HCT116 (cell line): Measurements from ENCODE around the gene SENP6. TPM values are rescaled to one million over a fixed set of nuclear protein-coding genes. Genes with fewer than 3 reads are reported as not detected.
A peak's percentile ranks its signal among the peaks of the same experiment; 100 is the strongest.

Source experiments
- ATAC-seq: fragments of 200-7000 bp; cut with Tn5 transposase; 2 replicates; pipeline ENCODE4 v1.9.1; 2020; ENCODE audit warnings: mild to moderate bottlenecking, moderate library complexity
- BruUV-seq: library from RNA; stranded (reverse); fragments of 400-500 nt; replicated peaks from 2 replicates; lab custom pipeline; 2021; lab: Mats Ljungman, UMichigan
- CTCF ChIA-PET: fragments of 300-600 bp; sonication (Branson Sonifier 250); formaldehyde crosslinking; loops from one replicate; lab custom pipeline; 2021; ENCODE audit warnings: antibody characterized with exemption; lab: Charles Lee
- POLR2A ChIA-PET: fragments of 300-600, 350-600 bp; sonication (Branson Sonifier 250); formaldehyde crosslinking; loops from one replicate; lab custom pipeline; 2021; ENCODE audit warnings: antibody characterized with exemption; lab: Charles Lee
- RAD21 ChIA-PET, 2 experiments: fragments of 300-600 bp; sonication (Branson Sonifier 250); formaldehyde crosslinking; loops; one replicate each; lab custom pipeline; 2023; ENCODE audit warnings: low total read pairs in 2 of 2; ENCODE audit not compliant: uncharacterized antibody in 2 of 2, unreplicated experiment in 2 of 2, low non-redundant PET in 1 of 2; lab: Charles Lee
- DNase-seq: peaks from one replicate; pipeline ENCODE4 v3.0.0-alpha.2; 2010; ENCODE audit warnings: low read depth, low spot score
- H2AFZ ChIP-seq: fragments of 200-600 bp; shearing (Covaris generic), sonication (generic); 2 replicates; pipeline ENCODE4 v1.6.1; 2017; ENCODE audit warnings: low read depth, mixed run types, mixed read lengths, antibody characterized with exemption, low read length; ENCODE audit not compliant: poor library complexity, severe bottlenecking
- H3K27ac ChIP-seq: 2 replicates; pipeline ENCODE4 v1.5.1; 2012; ENCODE audit warnings: low read depth, low read length
- H3K27me3 ChIP-seq: fragments of 200-600 bp; sonication (generic); 2 replicates; pipeline ENCODE4 v1.6.1; 2016; ENCODE audit warnings: mixed run types, low read length, mixed read lengths; ENCODE audit not compliant: insufficient read depth
- H3K36me3 ChIP-seq, 2 experiments: fragments of 200-500 bp in 1 of 2; fragments of 200-600 bp in 1 of 2; sonication (Bioruptor generic) in 1 of 2; sonication (generic) in 1 of 2; 2 replicates each; pipeline versions ENCODE4 v1.5.1 to v1.6.1; 2014 to 2016; ENCODE audit warnings: low read length in 2 of 2, inconsistent platforms in 1 of 2, mixed read lengths in 1 of 2, mixed run types in 1 of 2; ENCODE audit not compliant: insufficient read depth in 2 of 2, control insufficient read depth in 1 of 2
- H3K4me1 ChIP-seq, 2 experiments: fragments of 200-600 bp in 1 of 2; sonication (generic) in 1 of 2; 2 replicates each; pipeline versions ENCODE4 v1.5.1 to v1.6.1; 2012 to 2017; ENCODE audit warnings: low read length in 2 of 2, inconsistent platforms in 1 of 2, mild to moderate bottlenecking in 1 of 2, mixed read lengths in 1 of 2, mixed run types in 1 of 2, moderate library complexity in 1 of 2; ENCODE audit not compliant: insufficient read depth in 2 of 2, control insufficient read depth in 1 of 2
- H3K4me2 ChIP-seq: fragments of 200-600 bp; sonication (generic); 2 replicates; pipeline ENCODE4 v1.6.1; 2017; ENCODE audit warnings: mixed run types, low read length, mixed read lengths
- H3K4me3 ChIP-seq, 2 experiments: fragments of 200-600 bp in 1 of 2; sonication (generic) in 1 of 2; replicated peaks in 1 of 2; 2 replicates each; pipeline ENCODE4 v1.5.1; 2011 to 2016; ENCODE audit warnings: low read length in 2 of 2, control low read depth in 1 of 2, low read depth in 1 of 2, mild to moderate bottlenecking in 1 of 2, mixed read lengths in 1 of 2, mixed run types in 1 of 2
- H3K79me2 ChIP-seq: fragments of 200-600 bp; sonication (generic); 2 replicates; pipeline ENCODE4 v1.6.1; 2017; ENCODE audit warnings: mild to moderate bottlenecking, mixed run types, low read length, moderate library complexity, mixed read lengths; ENCODE audit not compliant: insufficient read depth
- H3K9ac ChIP-seq: fragments of 200-600 bp; sonication (generic); 2 replicates; pipeline ENCODE4 v1.6.1; 2016; ENCODE audit warnings: low read length, mixed read lengths
- H3K9me2 ChIP-seq: fragments of 200-600 bp; sonication (generic), shearing (Covaris generic); 2 replicates; pipeline ENCODE4 v1.6.1; 2017; ENCODE audit warnings: mixed run types, mild to moderate bottlenecking, moderate library complexity; ENCODE audit not compliant: insufficient read depth
- H3K9me3 ChIP-seq, 2 experiments: fragments of 200-500 bp in 1 of 2; fragments of 200-600 bp in 1 of 2; sonication (Bioruptor generic) in 1 of 2; sonication (generic) in 1 of 2; 2 replicates each; pipeline ENCODE4 v1.6.1; 2014 to 2017; ENCODE audit warnings: low read length in 2 of 2, mixed read lengths in 2 of 2, inconsistent platforms in 1 of 2, low read depth in 1 of 2, mild to moderate bottlenecking in 1 of 2, mixed run types in 1 of 2, moderate library complexity in 1 of 2; ENCODE audit not compliant: control insufficient read depth in 1 of 2, insufficient read depth in 1 of 2
- H4K20me1 ChIP-seq: fragments of 200-600 bp; sonication (generic), shearing (Covaris generic); 2 replicates; pipeline ENCODE4 v1.6.1; 2017; ENCODE audit warnings: mixed run types, mild to moderate bottlenecking, moderate library complexity; ENCODE audit not compliant: insufficient read depth
- CTCF ChIP-seq, 3 experiments: fragments of 200-600 bp in 1 of 3; sonication (generic) in 1 of 3; IDR thresholded peaks in 2 of 3; conservative IDR thresholded peaks in 1 of 3; 2 replicates each; pipeline ENCODE4 v1.5.1; 2012 to 2017; ENCODE audit warnings: low read depth in 2 of 3, low read length in 2 of 3, antibody characterized with exemption in 1 of 3, borderline replicate concordance in 1 of 3, control low read depth in 1 of 3, mild to moderate bottlenecking in 1 of 3, mixed read lengths in 1 of 3, mixed run types in 1 of 3, moderate library complexity in 1 of 3; ENCODE audit not compliant: insufficient read depth in 1 of 3
- EGR1 ChIP-seq: IDR thresholded peaks from 2 replicates; pipeline ENCODE4 v1.6.1; 2012; ENCODE audit warnings: low read depth
- JUND ChIP-seq: IDR thresholded peaks from 2 replicates; pipeline ENCODE4 v1.6.1; 2012
- SIN3A ChIP-seq: IDR thresholded peaks from 2 replicates; pipeline ENCODE4 v1.6.1; 2012; ENCODE audit warnings: low read depth
- SP1 ChIP-seq: IDR thresholded peaks from 2 replicates; pipeline ENCODE4 v1.6.1; 2012; ENCODE audit warnings: low read depth
- TCF7L2 ChIP-seq: IDR thresholded peaks from 2 replicates; pipeline ENCODE4 v1.7.0; 2011; ENCODE audit warnings: borderline replicate concordance, inconsistent platforms; ENCODE audit not compliant: insufficient read depth, insufficient read length; ENCODE audit errors: extremely low read depth
- YY1 ChIP-seq: IDR thresholded peaks from 2 replicates; pipeline ENCODE4 v1.6.1; 2011; ENCODE audit warnings: low read length, low read depth, moderate library complexity, mild to moderate bottlenecking; ENCODE audit not compliant: insufficient replicate concordance; ENCODE audit errors: extremely low read depth
- intact Hi-C: fragments of 100-400 bp; cut with micrococcal nuclease; formaldehyde crosslinking; loops from 2 replicates; pipeline ENCODE4 v1.10.0; 2022
- total RNA-seq: library from RNA; stranded (reverse); gene quantifications from one replicate; pipeline ENCODE4 v1.2.1, GENCODE V29; 2021; ENCODE audit not compliant: unreplicated experiment
- TF ChIP-seq, protein P1 (sequence below): IDR thresholded peaks from 2 replicates; pipeline ENCODE4 v1.6.1; 2012; ENCODE audit warnings: low read depth
- TF ChIP-seq, protein P2 (sequence below): IDR thresholded peaks from 2 replicates; pipeline ENCODE4 v1.6.1; 2012

SENP6 gene
- total RNA-seq, 1 experiment from 2014 or later, result 78.1 TPM

GRCh38 chr6:75723382-75723781 lies 121.7 kb downstream of the SENP6 start:
- ChIA-PET RAD21 (no interaction called here), POLR2A (no interaction called here), CTCF (interaction anchor here (0.7 kb wide), 1 partner anchor 1033 kb away, joined by 4 read pairs; no protein-coding TSS in a partner anchor)
- Histone ChIP-seq H3K4me1 (no peaks in the 10 kb centered on the region), H3K27ac (no peak overlapping the region), H3K4me2 (no peak overlapping the region), H3K9me2 (no peaks in the 10 kb centered on the region), H3K9me3 (no peaks in the 10 kb centered on the region), H3K79me2 (no peaks in the 10 kb centered on the region), H2AFZ (no peak overlapping the region), H3K4me3 (no peak overlapping the region), H4K20me1 (no peaks in the 10 kb centered on the region), H3K27me3 (no peaks in the 10 kb centered on the region), H3K9ac (no peak overlapping the region), H3K36me3 (no peaks in the 10 kb centered on the region)
- BruUV-seq, result no TSS peak
- intact Hi-C loops, result no loop called here
- TF ChIP-seq, protein P1, sequence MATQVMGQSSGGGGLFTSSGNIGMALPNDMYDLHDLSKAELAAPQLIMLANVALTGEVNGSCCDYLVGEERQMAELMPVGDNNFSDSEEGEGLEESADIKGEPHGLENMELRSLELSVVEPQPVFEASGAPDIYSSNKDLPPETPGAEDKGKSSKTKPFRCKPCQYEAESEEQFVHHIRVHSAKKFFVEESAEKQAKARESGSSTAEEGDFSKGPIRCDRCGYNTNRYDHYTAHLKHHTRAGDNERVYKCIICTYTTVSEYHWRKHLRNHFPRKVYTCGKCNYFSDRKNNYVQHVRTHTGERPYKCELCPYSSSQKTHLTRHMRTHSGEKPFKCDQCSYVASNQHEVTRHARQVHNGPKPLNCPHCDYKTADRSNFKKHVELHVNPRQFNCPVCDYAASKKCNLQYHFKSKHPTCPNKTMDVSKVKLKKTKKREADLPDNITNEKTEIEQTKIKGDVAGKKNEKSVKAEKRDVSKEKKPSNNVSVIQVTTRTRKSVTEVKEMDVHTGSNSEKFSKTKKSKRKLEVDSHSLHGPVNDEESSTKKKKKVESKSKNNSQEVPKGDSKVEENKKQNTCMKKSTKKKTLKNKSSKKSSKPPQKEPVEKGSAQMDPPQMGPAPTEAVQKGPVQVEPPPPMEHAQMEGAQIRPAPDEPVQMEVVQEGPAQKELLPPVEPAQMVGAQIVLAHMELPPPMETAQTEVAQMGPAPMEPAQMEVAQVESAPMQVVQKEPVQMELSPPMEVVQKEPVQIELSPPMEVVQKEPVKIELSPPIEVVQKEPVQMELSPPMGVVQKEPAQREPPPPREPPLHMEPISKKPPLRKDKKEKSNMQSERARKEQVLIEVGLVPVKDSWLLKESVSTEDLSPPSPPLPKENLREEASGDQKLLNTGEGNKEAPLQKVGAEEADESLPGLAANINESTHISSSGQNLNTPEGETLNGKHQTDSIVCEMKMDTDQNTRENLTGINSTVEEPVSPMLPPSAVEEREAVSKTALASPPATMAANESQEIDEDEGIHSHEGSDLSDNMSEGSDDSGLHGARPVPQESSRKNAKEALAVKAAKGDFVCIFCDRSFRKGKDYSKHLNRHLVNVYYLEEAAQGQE, result no peak
- 0 out of 2 replicates have a peak, but pooled peaks have one; percentile 34 for ATAC-seq
- DNase-seq, result no peak

DNA sequence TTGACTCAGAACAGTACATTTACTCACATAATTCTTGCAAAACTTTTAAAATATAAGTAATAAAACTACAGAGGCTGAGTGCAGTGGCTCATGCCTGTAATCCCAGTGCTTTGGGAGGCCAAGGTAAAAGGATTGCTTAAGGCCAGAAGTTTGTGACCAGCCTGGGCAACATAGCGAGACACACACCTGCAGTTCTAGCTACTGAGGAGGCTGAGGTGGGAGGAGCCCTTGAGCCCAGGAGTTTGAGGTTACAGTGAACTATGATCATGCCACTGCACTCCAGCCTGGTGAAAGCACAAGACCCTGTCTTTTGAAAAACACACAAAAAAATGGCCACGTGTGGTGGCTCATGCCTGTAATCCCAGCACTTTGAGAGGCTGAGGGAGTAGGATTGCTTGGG lies 125.5 kb downstream of the SENP6 start:
- H3K4me2 ChIP-seq, result no peak overlapping the region
- no peak overlapping the region for H3K27ac ChIP-seq
- ATAC-seq (peak; percentile 63; the same call in 1 of the 2 replicates), DNase-seq (no peak)
- H3K4me1 ChIP-seq, result peaks cover 0 to 3% of the 10 kb centered on the region in 2 experiments; a peak in 1 of 4 replicates
- H3K9me2 ChIP-seq, result no peaks in the 10 kb centered on the region
- H2AFZ ChIP-seq, result no peak overlapping the region
- H3K4me3 ChIP-seq, result no peak overlapping the region
- no TSS peak for BruUV-seq
- no peaks in the 10 kb centered on the region for H3K79me2 ChIP-seq
- no peak overlapping the region for H3K9ac ChIP-seq
- H3K9me3 ChIP-seq, result no peaks in the 10 kb centered on the region
- RAD21 ChIA-PET, result interaction anchor here in 1 of 2 experiments (0.6 kb wide), 1 partner anchor 26 kb away, joined by 3 read pairs; no protein-coding TSS in a partner anchor
- no peaks in the 10 kb centered on the region for H3K27me3 ChIP-seq
- no peaks in the 10 kb centered on the region for H4K20me1 ChIP-seq
- CTCF ChIA-PET, result no interaction called here
- intact Hi-C loops, result no loop called here
- POLR2A ChIA-PET, result no interaction called here
- H3K36me3 ChIP-seq, result no peaks in the 10 kb centered on the region
- TF ChIP-seq CTCF (IDR thresholded peaks at IDR 0.05 in 2 of 3, conservative IDR thresholded peaks at IDR 0.05 in 1 of 3; ENCODE audit: borderline replicate concordance in 1 of 3, insufficient read depth in 1 of 3, low read depth in 2 of 3, low read length in 2 of 3) (no peak), EGR1 (no peak), YY1 (no peak), SIN3A (no peak), TCF7L2 (no peak), JUND (no peak), SP1 (no peak)
- TF ChIP-seq, protein P1, result no peak
- TF ChIP-seq, protein P2, sequence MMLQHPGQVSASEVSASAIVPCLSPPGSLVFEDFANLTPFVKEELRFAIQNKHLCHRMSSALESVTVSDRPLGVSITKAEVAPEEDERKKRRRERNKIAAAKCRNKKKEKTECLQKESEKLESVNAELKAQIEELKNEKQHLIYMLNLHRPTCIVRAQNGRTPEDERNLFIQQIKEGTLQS, result no peak
